DND-41 (cell line): ENCODE measurements around the gene CCDC3.

Experiments used
- ATAC-seq: fragments of 200-7000 bp; cut with Tn5 transposase; 3 replicates; pipeline ENCODE4 v1.9.1; 2021; ENCODE audit warnings: low read depth; ENCODE audit not compliant: insufficient read depth
- DNase-seq: peaks from one replicate; pipeline ENCODE4 v3.0.0-alpha.2; 2020
- H2AFZ ChIP-seq: 2 replicates; pipeline ENCODE4 v1.6.0; 2012; ENCODE audit warnings: low read depth, low read length
- H3K27ac ChIP-seq: 2 replicates; pipeline ENCODE4 v1.5.1; 2012; ENCODE audit warnings: low read length, inconsistent platforms
- H3K27me3 ChIP-seq: fragments of 200-600 bp; sonication (generic); 2 replicates; pipeline ENCODE4 v1.6.0; 2012; ENCODE audit warnings: low read length, mild to moderate bottlenecking, inconsistent platforms; ENCODE audit not compliant: insufficient read depth, poor library complexity
- H3K36me3 ChIP-seq: 2 replicates; pipeline ENCODE4 v1.5.1; 2012; ENCODE audit warnings: low read length, inconsistent platforms; ENCODE audit not compliant: insufficient read depth
- H3K4me1 ChIP-seq: 2 replicates; pipeline ENCODE4 v1.5.1; 2012; ENCODE audit warnings: mild to moderate bottlenecking, low read length; ENCODE audit not compliant: insufficient read depth
- H3K4me2 ChIP-seq: 2 replicates; pipeline ENCODE4 v1.6.0; 2012; ENCODE audit warnings: mild to moderate bottlenecking, moderate library complexity, low read length, inconsistent platforms; ENCODE audit not compliant: insufficient read depth
- H3K4me3 ChIP-seq, 2 experiments: fragments of 200-600 bp in 1 of 2; shearing (Covaris generic) in 1 of 2; 2 replicates each; pipeline ENCODE4 v1.5.1; 2012 to 2016; ENCODE audit warnings: inconsistent platforms in 2 of 2, low read length in 2 of 2, mild to moderate bottlenecking in 2 of 2, low read depth in 1 of 2, moderate library complexity in 1 of 2
- H3K79me2 ChIP-seq: 2 replicates; pipeline ENCODE4 v1.6.0; 2012; ENCODE audit warnings: low read length, inconsistent platforms; ENCODE audit not compliant: insufficient read depth
- H3K9ac ChIP-seq: 2 replicates; pipeline ENCODE4 v1.6.0; 2012; ENCODE audit warnings: low read depth, mild to moderate bottlenecking, inconsistent platforms, low read length, moderate library complexity
- H3K9me3 ChIP-seq: 2 replicates; pipeline ENCODE4 v1.5.1; 2012; ENCODE audit warnings: low read length, moderate library complexity, mild to moderate bottlenecking, inconsistent platforms; ENCODE audit not compliant: insufficient read depth, severe bottlenecking
- H4K20me1 ChIP-seq: 2 replicates; pipeline ENCODE4 v1.6.0; 2012; ENCODE audit warnings: low read length; ENCODE audit not compliant: insufficient read depth
- EZH2 ChIP-seq: IDR thresholded peaks from 3 replicates; pipeline ENCODE4 v1.6.1; 2012; ENCODE audit warnings: borderline replicate concordance, low read depth, mild to moderate bottlenecking, moderate library complexity, low read length, inconsistent platforms; ENCODE audit not compliant: severe bottlenecking
- TF ChIP-seq, protein P1 (sequence below): IDR thresholded peaks from 2 replicates; pipeline ENCODE4 v1.5.1; 2012; ENCODE audit warnings: borderline replicate concordance, low read length, moderate library complexity, mild to moderate bottlenecking; ENCODE audit not compliant: poor library complexity, severe bottlenecking; ENCODE audit errors: extremely low read depth

The CCDC3 gene

DNA sequence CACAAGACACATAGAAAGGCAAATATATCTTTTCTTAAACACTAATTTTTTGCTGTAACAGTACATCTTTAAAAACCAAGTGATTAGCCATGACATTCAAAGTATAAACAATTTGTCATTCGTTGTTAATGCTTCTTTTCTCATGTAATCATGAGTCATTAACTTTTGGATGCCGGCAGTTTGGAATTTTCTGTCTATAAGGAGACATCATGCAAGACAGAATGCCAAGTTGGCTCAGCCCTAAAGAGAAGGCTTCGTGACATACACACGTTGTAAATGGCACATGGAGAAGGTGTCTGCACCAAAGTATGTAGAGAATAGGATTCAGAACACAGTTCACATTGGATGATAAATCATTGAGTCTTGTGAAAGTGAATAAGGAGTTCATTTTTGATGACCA, 35.9 kb downstream of the CCDC3 start:
- no peak for DNase-seq
- H3K9ac ChIP-seq, result no peak overlapping the region
- ATAC-seq, result no peak
- H3K4me2 ChIP-seq, result no peak overlapping the region
- peaks cover 9% of the 10 kb centered on the region for H3K27me3 ChIP-seq
- H2AFZ ChIP-seq, result no peak overlapping the region
- no peak overlapping the region for H3K4me3 ChIP-seq
- H3K36me3 ChIP-seq, result no peaks in the 10 kb centered on the region
- no peak overlapping the region for H3K27ac ChIP-seq
- peaks cover 3% of the 10 kb centered on the region; the same call in 1 of the 2 replicates for H3K4me1 ChIP-seq
- no peaks in the 10 kb centered on the region for H4K20me1 ChIP-seq
- no peaks in the 10 kb centered on the region for H3K9me3 ChIP-seq
- no peak for TF ChIP-seq EZH2
- TF ChIP-seq, protein P1, sequence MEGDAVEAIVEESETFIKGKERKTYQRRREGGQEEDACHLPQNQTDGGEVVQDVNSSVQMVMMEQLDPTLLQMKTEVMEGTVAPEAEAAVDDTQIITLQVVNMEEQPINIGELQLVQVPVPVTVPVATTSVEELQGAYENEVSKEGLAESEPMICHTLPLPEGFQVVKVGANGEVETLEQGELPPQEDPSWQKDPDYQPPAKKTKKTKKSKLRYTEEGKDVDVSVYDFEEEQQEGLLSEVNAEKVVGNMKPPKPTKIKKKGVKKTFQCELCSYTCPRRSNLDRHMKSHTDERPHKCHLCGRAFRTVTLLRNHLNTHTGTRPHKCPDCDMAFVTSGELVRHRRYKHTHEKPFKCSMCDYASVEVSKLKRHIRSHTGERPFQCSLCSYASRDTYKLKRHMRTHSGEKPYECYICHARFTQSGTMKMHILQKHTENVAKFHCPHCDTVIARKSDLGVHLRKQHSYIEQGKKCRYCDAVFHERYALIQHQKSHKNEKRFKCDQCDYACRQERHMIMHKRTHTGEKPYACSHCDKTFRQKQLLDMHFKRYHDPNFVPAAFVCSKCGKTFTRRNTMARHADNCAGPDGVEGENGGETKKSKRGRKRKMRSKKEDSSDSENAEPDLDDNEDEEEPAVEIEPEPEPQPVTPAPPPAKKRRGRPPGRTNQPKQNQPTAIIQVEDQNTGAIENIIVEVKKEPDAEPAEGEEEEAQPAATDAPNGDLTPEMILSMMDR, result no peak
- H3K79me2 ChIP-seq, result no peaks in the 10 kb centered on the region

DNA sequence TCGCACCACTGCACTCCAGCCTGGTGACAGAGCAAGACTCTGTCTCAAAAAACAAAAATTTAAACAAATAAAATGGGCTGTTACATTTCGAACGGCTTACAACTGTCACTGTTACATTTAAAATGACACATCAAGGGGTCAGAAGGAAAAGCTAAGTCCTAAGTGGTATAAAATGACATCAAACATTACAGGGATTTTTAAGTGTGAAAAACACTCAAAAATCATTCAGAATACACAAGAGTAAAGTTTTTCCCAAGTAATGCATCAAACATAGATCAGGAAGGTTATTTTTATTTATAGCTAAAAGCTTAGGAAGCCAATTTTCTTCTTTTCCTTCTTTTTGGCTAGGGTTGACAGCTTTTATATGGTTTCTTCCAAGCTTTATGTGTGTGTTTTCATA, 39.0 kb downstream of the CCDC3 start:
- DNase-seq (no peak), ATAC-seq (no peak)
- no peak overlapping the region for H3K4me2 ChIP-seq
- H3K9ac ChIP-seq, result no peak overlapping the region
- no peaks in the 10 kb centered on the region for H3K79me2 ChIP-seq
- H3K27me3 ChIP-seq, result peaks cover 9% of the 10 kb centered on the region
- TF ChIP-seq EZH2, result no peak
- H3K36me3 ChIP-seq, result no peaks in the 10 kb centered on the region
- no peak overlapping the region for H3K4me3 ChIP-seq
- no peaks in the 10 kb centered on the region for H4K20me1 ChIP-seq
- H2AFZ ChIP-seq, result no peak overlapping the region
- no peaks in the 10 kb centered on the region for H3K4me1 ChIP-seq
- no peak overlapping the region for H3K27ac ChIP-seq
- no peaks in the 10 kb centered on the region for H3K9me3 ChIP-seq

DNA sequence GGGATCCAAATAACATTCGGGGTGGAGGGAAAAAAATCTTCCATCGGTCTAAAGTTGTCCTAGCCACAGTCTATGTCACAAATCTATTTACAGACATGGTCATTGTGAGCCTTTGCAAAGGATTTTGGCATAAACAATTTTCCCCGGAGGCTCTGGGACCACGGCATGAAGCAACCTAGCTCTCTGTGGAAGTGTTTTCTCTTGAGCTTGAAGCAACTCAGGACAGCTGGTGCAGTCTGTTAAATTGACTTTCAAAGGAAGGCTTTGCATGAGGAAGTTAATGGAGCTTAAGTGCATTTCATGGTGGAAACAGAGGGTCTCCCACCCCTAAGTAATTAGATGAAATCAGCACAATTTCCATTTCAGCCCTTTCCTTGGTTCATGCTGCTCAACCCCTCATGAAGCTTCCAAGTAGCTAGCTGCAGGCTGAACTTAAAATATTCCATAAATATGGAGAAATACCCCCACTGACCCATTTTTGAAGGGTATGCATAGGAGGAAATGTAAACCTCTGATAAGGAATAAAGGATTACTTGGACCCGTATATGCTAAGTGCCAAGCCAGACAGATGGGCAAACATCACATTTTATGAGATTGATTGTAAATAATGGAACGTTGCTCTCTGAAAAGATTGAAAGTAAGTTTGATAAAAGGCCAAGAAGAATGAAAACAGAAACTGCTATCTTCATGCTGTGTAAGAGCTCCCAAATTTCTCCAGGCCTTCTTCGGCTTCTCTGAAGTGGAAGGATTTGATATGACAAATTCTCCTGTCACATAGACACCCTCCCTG, 39.9 kb downstream of the CCDC3 start:
- DNase-seq (no peak), ATAC-seq (no peak)
- no peak overlapping the region for H3K27ac ChIP-seq
- H3K4me1 ChIP-seq, result no peaks in the 10 kb centered on the region
- H3K4me2 ChIP-seq, result no peak overlapping the region
- no peak overlapping the region for H2AFZ ChIP-seq
- TF ChIP-seq, protein P1, result no peak
- no peak for TF ChIP-seq EZH2
- no peaks in the 10 kb centered on the region for H3K9me3 ChIP-seq
- H3K79me2 ChIP-seq, result no peaks in the 10 kb centered on the region
- no peak overlapping the region for H3K4me3 ChIP-seq
- no peak overlapping the region for H3K9ac ChIP-seq
- no peaks in the 10 kb centered on the region for H4K20me1 ChIP-seq
- no peaks in the 10 kb centered on the region for H3K36me3 ChIP-seq
- H3K27me3 ChIP-seq, result peaks cover 9% of the 10 kb centered on the region

DNA sequence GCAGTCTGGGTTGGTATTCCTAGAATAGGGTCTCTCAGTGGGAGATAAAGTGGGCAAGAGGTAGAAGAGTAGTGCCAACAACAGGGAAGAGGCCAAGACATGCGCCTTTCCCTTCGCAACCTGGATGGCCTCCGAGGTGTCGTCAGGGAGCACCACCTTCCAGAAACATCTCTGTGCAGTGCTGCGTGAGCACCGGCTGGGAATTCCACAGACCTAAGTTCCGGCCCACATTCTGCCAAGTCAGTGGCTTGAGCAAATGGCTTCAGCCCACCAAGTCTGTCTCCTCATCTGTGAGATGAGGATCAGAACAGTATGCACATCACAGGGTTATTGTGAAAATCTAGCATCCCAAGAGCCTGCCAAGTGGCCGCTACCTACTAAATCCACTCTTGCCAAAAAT, 40.6 kb downstream of the CCDC3 start:
- no peak overlapping the region for H3K4me2 ChIP-seq
- H2AFZ ChIP-seq, result no peak overlapping the region
- H3K79me2 ChIP-seq, result no peaks in the 10 kb centered on the region
- no peak overlapping the region for H3K4me3 ChIP-seq
- peaks cover 9% of the 10 kb centered on the region for H3K27me3 ChIP-seq
- no peak overlapping the region for H3K27ac ChIP-seq
- no peak overlapping the region for H3K9ac ChIP-seq
- H3K4me1 ChIP-seq, result no peaks in the 10 kb centered on the region
- DNase-seq (no peak), ATAC-seq (no peak)
- no peaks in the 10 kb centered on the region for H3K9me3 ChIP-seq
- no peaks in the 10 kb centered on the region for H3K36me3 ChIP-seq
- H4K20me1 ChIP-seq, result no peaks in the 10 kb centered on the region
- TF ChIP-seq, protein P1, result no peak
- TF ChIP-seq EZH2, result no peak
